Stimulated activated CD8-positive, alpha-beta memory T cell treated with anti-CD3 and anti-CD28 coated beads, Interleukin-2, amount 100 ng/mL, for 48 hours (primary cell): Measurements from ENCODE around the gene HELQ.

Source experiments
- DNase-seq, 2 donors: peaks; one replicate each; pipeline ENCODE4 v3.0.0-alpha.2; 2020; ENCODE audit warnings: low read depth in 2 of 2

HELQ gene

DNA sequence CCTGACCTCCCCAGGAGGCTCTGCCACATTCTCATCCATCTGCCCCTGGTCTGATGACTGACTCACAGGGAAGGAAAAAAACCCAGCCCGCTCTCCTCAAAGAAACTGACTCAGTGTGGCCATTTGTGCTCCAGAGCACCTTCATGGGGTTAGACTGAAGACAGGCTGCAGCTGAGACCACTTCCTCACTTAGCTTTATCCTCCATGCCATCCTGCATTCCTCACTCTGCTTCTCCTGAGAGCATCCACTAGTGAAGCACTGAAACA is 85.0 kb downstream of the HELQ start:
- no peak for DNase-seq

DNA sequence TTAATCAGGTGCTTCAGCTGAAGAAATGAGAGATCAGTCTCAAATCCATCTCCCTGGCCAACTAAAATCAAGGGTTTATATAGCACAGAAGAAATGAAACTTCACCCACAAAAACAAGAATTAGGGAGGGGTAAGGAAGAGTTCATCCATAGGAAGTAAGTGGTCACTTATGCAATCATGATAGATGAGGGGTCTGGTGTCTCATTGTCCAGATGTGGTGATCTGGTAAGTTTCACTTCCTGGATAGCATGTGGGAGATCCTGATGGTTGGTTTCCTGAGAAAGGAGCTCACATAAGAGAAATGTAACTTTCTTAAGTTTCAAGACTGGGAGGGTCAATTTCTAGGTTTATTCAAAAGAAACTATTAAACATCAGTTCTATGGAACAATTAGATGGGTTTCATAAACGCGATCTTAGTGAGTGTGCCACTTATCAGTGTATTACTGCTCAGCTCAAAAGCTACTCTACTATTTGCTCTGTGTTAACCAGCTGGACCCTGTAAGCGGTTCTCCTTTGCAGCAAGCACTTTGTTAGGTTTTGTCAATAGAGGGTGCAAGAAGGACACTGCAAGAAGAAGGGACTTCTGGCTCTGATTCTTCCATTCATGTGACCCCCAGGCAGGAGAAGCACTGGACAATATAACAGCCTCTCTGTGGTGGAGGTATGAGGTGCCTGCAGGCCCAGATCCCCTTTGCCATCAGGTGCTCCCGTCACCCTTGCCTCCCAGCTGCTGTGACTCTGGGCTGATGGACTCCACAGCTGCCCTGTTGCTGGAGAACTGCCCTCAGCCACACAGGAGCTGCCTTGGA is 85.6 kb downstream of the HELQ start:
- no peak for DNase-seq

DNA sequence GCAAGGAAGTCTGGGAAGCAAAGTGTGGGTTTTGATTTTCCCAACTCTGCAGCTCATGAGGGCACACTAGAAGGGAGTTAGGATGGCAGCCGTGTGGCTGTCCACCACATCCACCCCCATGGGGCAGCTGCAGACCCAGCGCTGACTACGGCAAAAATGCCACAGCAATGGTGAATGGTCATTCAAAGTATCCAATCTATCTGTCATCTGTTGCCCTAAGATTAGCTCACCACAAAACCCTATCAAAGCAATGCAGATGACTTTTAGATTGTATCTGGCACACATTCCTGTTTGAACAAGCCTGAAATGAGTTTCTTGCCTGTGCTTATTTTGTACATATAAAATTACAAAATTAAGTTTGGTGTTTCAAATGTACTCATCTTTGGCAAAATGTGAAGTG is 91.3 kb downstream of the HELQ start:
- DNase-seq = no peak

DNA sequence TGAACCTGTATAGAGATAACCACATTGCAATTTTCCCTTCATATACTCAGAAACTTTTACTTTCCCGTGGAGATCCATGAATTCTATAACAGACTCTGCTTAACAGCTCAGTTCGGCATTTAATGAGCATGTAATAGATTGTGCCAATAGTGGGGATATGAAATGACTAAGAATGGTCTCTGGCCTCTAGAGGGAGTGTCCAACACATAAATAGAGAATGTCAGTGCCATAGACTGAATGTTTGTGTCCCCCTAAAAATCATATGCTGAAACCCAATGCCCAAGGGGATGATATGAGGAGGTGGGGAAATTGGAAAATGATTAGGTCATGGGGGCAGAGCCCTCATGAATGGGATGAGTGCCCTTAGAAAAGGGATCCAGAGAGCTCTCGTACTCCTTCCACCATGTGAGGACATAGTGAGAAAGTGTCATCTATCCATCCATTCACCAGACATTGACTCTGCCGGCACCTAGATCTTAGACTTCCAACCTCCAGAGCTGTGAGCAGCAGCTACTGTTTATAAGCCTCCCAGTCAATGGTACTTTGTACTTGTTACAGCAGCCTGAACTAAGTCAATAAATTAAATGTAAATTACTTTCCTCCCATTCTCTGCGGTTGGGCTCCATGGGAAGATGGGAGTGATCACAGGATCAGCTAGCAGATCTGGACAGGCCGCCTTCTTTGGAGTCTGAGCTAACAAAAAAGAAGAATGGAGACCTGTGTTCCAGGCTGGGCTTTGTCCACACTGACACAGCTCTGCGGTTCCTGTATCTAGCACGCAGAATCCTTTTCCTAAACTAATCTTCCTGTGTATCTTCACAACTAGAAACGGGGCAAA is 92.9 kb downstream of the HELQ start:
- no peak for DNase-seq

DNA sequence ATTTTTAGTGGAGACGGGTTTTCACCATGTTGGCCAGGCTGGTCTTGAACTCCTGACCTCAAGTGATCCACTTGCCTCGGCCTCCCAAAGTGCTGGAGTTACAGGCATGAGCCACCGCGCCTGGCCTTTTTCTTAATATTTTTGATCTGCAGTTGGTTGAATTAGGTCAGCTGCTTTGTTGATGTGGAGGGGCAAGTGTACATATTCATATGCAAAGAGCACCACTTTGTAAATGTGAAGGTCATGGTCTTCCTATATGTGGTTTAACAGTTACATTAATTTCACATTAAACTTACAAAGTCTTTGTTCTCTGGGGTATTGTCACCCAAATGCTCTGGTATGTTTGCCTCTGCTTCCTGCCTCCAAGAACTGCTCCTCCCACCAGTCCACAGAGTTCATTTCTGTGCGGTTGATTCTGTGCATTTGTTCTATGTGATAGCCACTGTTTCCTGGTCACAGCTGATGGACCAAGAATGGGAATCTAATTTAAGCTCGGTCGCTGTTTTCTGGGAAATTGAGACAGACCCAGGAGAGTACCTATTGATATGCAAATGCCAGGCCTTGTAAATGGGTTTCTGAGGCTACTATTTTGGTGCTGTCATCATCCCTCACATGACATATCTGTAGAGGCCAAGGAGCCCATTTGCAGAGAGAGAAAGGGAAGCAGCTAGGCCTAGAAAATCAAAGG is 94.1 kb downstream of the HELQ start:
- DNase-seq = no peak

DNA sequence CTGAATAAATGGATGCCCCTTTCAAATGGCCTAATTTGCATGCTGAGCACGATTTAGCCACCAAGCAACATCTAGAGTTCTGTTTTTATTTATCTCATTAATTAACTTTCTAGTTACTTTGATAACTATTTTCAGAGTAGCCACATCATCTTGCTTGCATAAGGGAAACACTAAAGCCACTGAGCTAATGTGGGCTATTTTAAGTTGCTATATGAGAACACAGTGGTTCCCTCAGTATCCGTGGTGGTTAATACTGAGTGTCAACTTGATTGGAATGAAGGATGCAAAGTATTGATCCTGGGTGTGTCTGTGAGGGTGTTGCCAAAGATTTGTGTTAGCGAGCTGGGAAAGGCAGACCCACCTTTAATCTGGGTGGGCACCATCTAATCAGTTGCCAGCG is 95.6 kb downstream of the HELQ start:
- DNase-seq = no peak

DNA sequence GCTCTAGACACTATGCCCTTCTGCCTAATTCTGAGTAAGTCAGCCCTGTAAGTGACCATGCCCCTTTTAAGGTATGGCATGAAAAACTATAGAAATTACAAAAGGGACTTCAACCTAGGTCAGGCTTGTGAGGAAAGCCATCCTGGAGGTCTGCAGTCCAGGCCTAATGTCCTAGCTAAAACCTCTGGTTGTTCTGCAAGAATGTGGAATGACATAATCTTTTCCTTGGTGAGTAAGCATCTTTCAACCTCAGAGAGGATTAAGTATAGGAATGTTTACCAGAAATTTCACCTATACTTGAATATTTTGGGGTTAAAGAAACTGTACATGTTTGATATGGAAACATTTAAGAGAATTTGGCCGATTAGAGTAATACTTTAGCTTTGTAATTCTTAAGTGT is 97.2 kb downstream of the HELQ start:
- no peak for DNase-seq
